Measurements from ENCODE around the gene TRIM45.

GRCh38 chr1:117167402-117167801 lies 45.9 kb upstream of the TRIM45 start:
- no peak for TF ChIP-seq CTCF (IDR thresholded peaks at IDR 0.05; ENCODE audit: insufficient read depth, low read length)
- TF ChIP-seq POLR2AphosphoS5 (IDR thresholded peaks at IDR 0.05; ENCODE audit: low read depth) = no peak
- no peak for TF ChIP-seq SPI1 (IDR thresholded peaks at IDR 0.05; ENCODE audit: borderline replicate concordance, low read depth)

Measured in HL-60 (cell line).